ENCODE measurements around the gene CCNL2.

CCNL2 gene

GRCh38 chr1:1434824-1435105 lies 35.6 kb upstream of the CCNL2 start:
- no peak for DNase-seq (ENCODE audit: low read depth)
- no peak overlapping the region for H3K4me3 ChIP-seq (ENCODE audit: low read length)
- TF ChIP-seq CTCF (IDR thresholded peaks at IDR 0.05; ENCODE audit: insufficient read depth, low read depth, low read length, missing control alignments), result no peak

- DNase-seq (ENCODE audit: low read depth), result no peak
- no peak for TF ChIP-seq CTCF (IDR thresholded peaks at IDR 0.05; ENCODE audit: insufficient read depth, low read depth, low read length, missing control alignments)
- H3K4me3 ChIP-seq (ENCODE audit: low read length), result no peak overlapping the region
Measured at GRCh38 chr1:1434131-1434823, 35.1 kb upstream of the CCNL2 start.

GRCh38 chr1:1433804-1434130 lies 34.6 kb upstream of the CCNL2 start:
- H3K4me3 ChIP-seq (ENCODE audit: low read length), result no peak overlapping the region
- peak; percentile 61 for DNase-seq (ENCODE audit: low read depth)
- no peak for TF ChIP-seq CTCF (IDR thresholded peaks at IDR 0.05; ENCODE audit: insufficient read depth, low read depth, low read length, missing control alignments)

GRCh38 chr1:1432951-1433803 lies 34.0 kb upstream of the CCNL2 start:
- peak; percentile 81 for DNase-seq (ENCODE audit: low read depth)
- TF ChIP-seq CTCF (IDR thresholded peaks at IDR 0.05; ENCODE audit: insufficient read depth, low read depth, low read length, missing control alignments), result no peak
- H3K4me3 ChIP-seq (ENCODE audit: low read length), result no peak overlapping the region

- TF ChIP-seq CTCF (IDR thresholded peaks at IDR 0.05; ENCODE audit: insufficient read depth, low read depth, low read length, missing control alignments), result no peak
- DNase-seq (ENCODE audit: low read depth), result no peak
- no peak overlapping the region for H3K4me3 ChIP-seq (ENCODE audit: low read length)
Measured at GRCh38 chr1:1432274-1432950, 33.3 kb upstream of the CCNL2 start.

GRCh38 chr1:1431845-1432273 lies 32.7 kb upstream of the CCNL2 start:
- H3K4me3 ChIP-seq (ENCODE audit: low read length), result no peak overlapping the region
- DNase-seq (ENCODE audit: low read depth), result no peak
- no peak for TF ChIP-seq CTCF (IDR thresholded peaks at IDR 0.05; ENCODE audit: insufficient read depth, low read depth, low read length, missing control alignments)

Data from epithelial cell of esophagus (primary cell).